GM12878 (cell line): ENCODE measurements around the gene CFLAR. TPM values are rescaled to one million over a fixed set of nuclear protein-coding genes. Genes with fewer than 3 reads are reported as not detected.

ENCODE experiments used
- BCL3 ChIP-seq: IDR thresholded peaks from 2 replicates; pipeline ENCODE4 v1.6.1; 2011; ENCODE audit warnings: borderline replicate concordance, low read depth, mild to moderate bottlenecking, moderate library complexity, low read length; ENCODE audit not compliant: insufficient read depth, poor library complexity, severe bottlenecking
- CEBPB ChIP-seq, 2 experiments: fragments of 150-350 bp in 1 of 2; IDR thresholded peaks; 2 replicates each; pipeline ENCODE4 v1.6.1; 2012 to 2014; ENCODE audit warnings: low read depth in 2 of 2, low read length in 2 of 2, borderline replicate concordance in 1 of 2, inconsistent platforms in 1 of 2
- FOXK2 ChIP-seq: fragments of 450-650 bp; IDR thresholded peaks from 2 replicates; pipeline ENCODE4 v1.6.1; 2017; ENCODE audit warnings: mild to moderate bottlenecking, moderate library complexity
- MEF2A ChIP-seq: IDR thresholded peaks from 2 replicates; pipeline ENCODE4 v1.6.1; 2011; ENCODE audit warnings: low read depth, mild to moderate bottlenecking, low read length, moderate library complexity; ENCODE audit not compliant: insufficient read depth
- PAX5 ChIP-seq: IDR thresholded peaks from 2 replicates; pipeline ENCODE4 v1.6.1; 2011; ENCODE audit warnings: low read depth, low read length, borderline replicate concordance
- POLR2AphosphoS2 ChIP-seq: IDR thresholded peaks from 2 replicates; pipeline ENCODE4 v1.6.1; 2011; ENCODE audit warnings: low read depth, mild to moderate bottlenecking, low read length, improper control_type of control experiment, moderate library complexity
- POU2F2 ChIP-seq: IDR thresholded peaks from 3 replicates; pipeline ENCODE4 v1.6.1; 2011; ENCODE audit warnings: low read depth, mild to moderate bottlenecking, low read length, borderline replicate concordance
- SMARCA5 ChIP-seq: fragments of 450-650 bp; IDR thresholded peaks from 2 replicates; pipeline ENCODE4 v1.6.1; 2017; ENCODE audit warnings: mild to moderate bottlenecking
- SPI1 ChIP-seq: IDR thresholded peaks from 2 replicates; pipeline ENCODE4 v1.6.1; 2011; ENCODE audit warnings: low read depth, mild to moderate bottlenecking, low read length, moderate library complexity, borderline replicate concordance; ENCODE audit not compliant: insufficient read depth
- TARDBP ChIP-seq: IDR thresholded peaks from 2 replicates; pipeline ENCODE4 v1.6.1; 2016; ENCODE audit warnings: borderline replicate concordance
- TCF12 ChIP-seq: IDR thresholded peaks from 2 replicates; pipeline ENCODE4 v1.6.1; 2011; ENCODE audit warnings: low read depth, mild to moderate bottlenecking, low read length
- ZNF592 ChIP-seq: fragments of 450-650 bp; IDR thresholded peaks from 2 replicates; pipeline ENCODE4 v1.6.1; 2017; ENCODE audit warnings: mild to moderate bottlenecking, moderate library complexity
- polyA plus RNA-seq, 11 experiments: library from polyadenylated mRNA; depleted of rRNA in 4 of 11; unstranded in 6 of 11; stranded (reverse) in 5 of 11; fragments of >200 nt; fragmentation: Nextera tagmentation in 4 of 11; fragmentation: Illumina TruSeq in 1 of 11; extraction: Ambion mirVana in 4 of 11; extraction: Trizol in 1 of 11; gene quantifications; 1 replicate in 1 of 11; 2 replicates in 10 of 11; pipeline versions ENCODE4 v1.2.1 to v1.2.3, GENCODE V29; 2011 to 2016; ENCODE audit warnings: inconsistent platforms in 2 of 11, missing spikeins in 2 of 11, low read depth in 1 of 11
- total RNA-seq, 4 experiments: library from RNA; depleted of rRNA in 3 of 4; stranded (reverse); fragments of >200 nt in 3 of 4; fragmentation: Illumina TruSeq in 1 of 4; extraction: Trizol in 1 of 4; gene quantifications; 2 replicates each; pipeline versions ENCODE4 v1.2.1 to v1.2.3, GENCODE V29; 2013 to 2021
- TF ChIP-seq, protein P1 (sequence below): fragments of 450-650 bp; IDR thresholded peaks from 2 replicates; pipeline ENCODE4 v1.6.1; 2017; ENCODE audit warnings: low read depth, mild to moderate bottlenecking, moderate library complexity
- TF ChIP-seq, protein P2 (sequence below): fragments of 450-650 bp; conservative IDR thresholded peaks from 2 replicates; pipeline ENCODE4 v1.6.1; 2017; ENCODE audit warnings: mild to moderate bottlenecking, moderate library complexity
- TF ChIP-seq, protein P3 (sequence below): IDR thresholded peaks from 2 replicates; pipeline ENCODE4 v1.6.1; 2012; ENCODE audit warnings: mild to moderate bottlenecking, low read depth, low read length

The CFLAR gene
- total and polyA plus RNA-seq, 10 of the 15 experiments (the other 5 are each of a cell fraction or from before 2014, with no cell fraction given): 80.6 to 181 (median 101) TPM

- TF ChIP-seq, protein P1, sequence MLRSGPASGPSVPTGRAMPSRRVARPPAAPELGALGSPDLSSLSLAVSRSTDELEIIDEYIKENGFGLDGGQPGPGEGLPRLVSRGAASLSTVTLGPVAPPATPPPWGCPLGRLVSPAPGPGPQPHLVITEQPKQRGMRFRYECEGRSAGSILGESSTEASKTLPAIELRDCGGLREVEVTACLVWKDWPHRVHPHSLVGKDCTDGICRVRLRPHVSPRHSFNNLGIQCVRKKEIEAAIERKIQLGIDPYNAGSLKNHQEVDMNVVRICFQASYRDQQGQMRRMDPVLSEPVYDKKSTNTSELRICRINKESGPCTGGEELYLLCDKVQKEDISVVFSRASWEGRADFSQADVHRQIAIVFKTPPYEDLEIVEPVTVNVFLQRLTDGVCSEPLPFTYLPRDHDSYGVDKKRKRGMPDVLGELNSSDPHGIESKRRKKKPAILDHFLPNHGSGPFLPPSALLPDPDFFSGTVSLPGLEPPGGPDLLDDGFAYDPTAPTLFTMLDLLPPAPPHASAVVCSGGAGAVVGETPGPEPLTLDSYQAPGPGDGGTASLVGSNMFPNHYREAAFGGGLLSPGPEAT: peak; percentile 100
- TF ChIP-seq POU2F2 (0 out of 3 replicates have a peak, but pooled peaks have one; percentile 58), SMARCA5 (no peak; the same call in 1 of the 2 replicates), PAX5 (no peak), FOXK2 (peak; percentile 84), TCF12 (no peak), TARDBP (peak; percentile 35; the same call in 1 of the 2 replicates), CEBPB (IDR thresholded peaks at IDR 0.05; ENCODE audit: borderline replicate concordance in 1 of 2, low read depth in 2 of 2, low read length in 2 of 2) (no peak), MEF2A (0 out of 2 replicates have a peak, but pooled peaks have one; percentile 24), SPI1 (no peak), ZNF592 (no peak), BCL3 (no peak), POLR2AphosphoS2 (peak; percentile 73; the same call in 1 of the 2 replicates)
- TF ChIP-seq, protein P2, sequence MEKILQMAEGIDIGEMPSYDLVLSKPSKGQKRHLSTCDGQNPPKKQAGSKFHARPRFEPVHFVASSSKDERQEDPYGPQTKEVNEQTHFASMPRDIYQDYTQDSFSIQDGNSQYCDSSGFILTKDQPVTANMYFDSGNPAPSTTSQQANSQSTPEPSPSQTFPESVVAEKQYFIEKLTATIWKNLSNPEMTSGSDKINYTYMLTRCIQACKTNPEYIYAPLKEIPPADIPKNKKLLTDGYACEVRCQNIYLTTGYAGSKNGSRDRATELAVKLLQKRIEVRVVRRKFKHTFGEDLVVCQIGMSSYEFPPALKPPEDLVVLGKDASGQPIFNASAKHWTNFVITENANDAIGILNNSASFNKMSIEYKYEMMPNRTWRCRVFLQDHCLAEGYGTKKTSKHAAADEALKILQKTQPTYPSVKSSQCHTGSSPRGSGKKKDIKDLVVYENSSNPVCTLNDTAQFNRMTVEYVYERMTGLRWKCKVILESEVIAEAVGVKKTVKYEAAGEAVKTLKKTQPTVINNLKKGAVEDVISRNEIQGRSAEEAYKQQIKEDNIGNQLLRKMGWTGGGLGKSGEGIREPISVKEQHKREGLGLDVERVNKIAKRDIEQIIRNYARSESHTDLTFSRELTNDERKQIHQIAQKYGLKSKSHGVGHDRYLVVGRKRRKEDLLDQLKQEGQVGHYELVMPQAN: peak; percentile 74
- TF ChIP-seq, protein P3, sequence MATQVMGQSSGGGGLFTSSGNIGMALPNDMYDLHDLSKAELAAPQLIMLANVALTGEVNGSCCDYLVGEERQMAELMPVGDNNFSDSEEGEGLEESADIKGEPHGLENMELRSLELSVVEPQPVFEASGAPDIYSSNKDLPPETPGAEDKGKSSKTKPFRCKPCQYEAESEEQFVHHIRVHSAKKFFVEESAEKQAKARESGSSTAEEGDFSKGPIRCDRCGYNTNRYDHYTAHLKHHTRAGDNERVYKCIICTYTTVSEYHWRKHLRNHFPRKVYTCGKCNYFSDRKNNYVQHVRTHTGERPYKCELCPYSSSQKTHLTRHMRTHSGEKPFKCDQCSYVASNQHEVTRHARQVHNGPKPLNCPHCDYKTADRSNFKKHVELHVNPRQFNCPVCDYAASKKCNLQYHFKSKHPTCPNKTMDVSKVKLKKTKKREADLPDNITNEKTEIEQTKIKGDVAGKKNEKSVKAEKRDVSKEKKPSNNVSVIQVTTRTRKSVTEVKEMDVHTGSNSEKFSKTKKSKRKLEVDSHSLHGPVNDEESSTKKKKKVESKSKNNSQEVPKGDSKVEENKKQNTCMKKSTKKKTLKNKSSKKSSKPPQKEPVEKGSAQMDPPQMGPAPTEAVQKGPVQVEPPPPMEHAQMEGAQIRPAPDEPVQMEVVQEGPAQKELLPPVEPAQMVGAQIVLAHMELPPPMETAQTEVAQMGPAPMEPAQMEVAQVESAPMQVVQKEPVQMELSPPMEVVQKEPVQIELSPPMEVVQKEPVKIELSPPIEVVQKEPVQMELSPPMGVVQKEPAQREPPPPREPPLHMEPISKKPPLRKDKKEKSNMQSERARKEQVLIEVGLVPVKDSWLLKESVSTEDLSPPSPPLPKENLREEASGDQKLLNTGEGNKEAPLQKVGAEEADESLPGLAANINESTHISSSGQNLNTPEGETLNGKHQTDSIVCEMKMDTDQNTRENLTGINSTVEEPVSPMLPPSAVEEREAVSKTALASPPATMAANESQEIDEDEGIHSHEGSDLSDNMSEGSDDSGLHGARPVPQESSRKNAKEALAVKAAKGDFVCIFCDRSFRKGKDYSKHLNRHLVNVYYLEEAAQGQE: no peak
Measured at GRCh38 chr2:201071479-201072200, 44.3 kb upstream of the CFLAR start, which contains the start of the genes HYCC2 and NDUFB3 (continued).
